Renal cortical epithelial cell (primary cell): ENCODE data around the gene GNAS-AS1. TPM values are rescaled to one million over a fixed set of nuclear protein-coding genes. Genes with fewer than 3 reads are reported as not detected.

Source experiments
- DNase-seq: peaks from one replicate; pipeline ENCODE4 v3.0.0-alpha.2; 2011; ENCODE audit warnings: low read depth
- total RNA-seq: library from RNA; depleted of rRNA; stranded (reverse); fragments of >200 nt; gene quantifications from 2 replicates; pipeline ENCODE4 v1.2.3, GENCODE V29; 2014

GNAS-AS1 gene
- total RNA-seq, 1 donor from 2014 or later: 0.65 TPM

DNA sequence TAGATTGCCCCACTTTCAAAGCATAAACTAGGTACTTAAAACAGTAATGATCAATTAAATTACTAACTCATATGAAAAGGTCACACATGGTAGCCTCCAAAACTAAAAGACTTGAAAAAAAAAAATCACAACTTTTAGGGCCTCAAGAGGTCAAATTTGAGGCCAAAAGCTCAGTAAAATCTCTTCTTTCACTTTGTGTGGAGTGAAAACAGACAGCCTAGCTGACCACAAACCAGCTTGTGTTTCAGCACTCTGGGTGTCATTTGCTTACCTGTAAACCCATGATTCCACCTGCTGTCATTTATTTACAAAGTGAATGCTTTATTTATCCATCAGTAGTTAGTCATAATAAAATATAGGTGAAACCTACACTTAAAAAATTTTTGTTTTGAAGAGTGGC, 35.8 kb upstream of the GNAS-AS1 start:
- DNase-seq: no peak

DNA sequence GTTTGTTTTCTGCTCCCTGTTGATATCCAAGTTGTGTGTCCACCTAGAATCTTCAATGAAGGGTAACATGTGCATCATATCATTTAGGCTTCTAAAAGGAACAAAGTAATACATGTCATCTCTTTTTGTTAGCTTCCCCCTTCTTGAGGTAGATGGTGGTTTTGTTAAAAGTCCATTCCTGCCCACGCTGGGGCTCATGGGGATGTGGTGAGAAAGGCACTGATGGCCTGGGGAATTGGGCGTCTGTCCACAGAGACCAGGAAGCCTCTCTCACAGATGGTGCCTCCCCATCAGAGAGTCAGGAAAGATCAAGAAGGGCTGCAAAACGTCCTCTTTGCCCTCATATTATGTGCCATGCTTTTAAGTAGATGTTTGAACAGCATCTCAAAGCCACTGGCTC, 34.3 kb upstream of the GNAS-AS1 start:
- no peak for DNase-seq

DNA sequence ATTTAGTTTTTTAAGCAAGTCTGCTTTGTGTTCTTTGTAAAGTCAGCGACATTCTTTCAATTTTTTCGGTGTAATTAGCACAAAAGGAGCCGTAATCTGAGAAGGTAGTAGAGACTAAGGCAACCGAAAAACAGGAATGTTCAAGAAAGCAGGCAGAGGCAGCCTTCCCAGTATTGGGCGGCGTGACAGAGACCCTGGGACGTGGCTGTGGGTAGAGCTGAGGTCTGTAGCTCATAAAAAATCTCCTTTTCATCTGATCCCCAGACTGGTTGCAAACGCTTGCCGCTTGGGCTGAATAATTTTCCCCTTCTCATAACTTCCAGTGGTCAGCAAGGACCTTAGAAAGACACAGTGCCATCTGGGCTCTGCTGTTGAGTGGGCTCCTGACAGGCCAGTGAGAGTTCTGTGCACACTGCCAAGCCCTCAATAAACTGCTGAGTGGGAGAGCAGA, 32.6 kb upstream of the GNAS-AS1 start:
- DNase-seq: no peak

DNA sequence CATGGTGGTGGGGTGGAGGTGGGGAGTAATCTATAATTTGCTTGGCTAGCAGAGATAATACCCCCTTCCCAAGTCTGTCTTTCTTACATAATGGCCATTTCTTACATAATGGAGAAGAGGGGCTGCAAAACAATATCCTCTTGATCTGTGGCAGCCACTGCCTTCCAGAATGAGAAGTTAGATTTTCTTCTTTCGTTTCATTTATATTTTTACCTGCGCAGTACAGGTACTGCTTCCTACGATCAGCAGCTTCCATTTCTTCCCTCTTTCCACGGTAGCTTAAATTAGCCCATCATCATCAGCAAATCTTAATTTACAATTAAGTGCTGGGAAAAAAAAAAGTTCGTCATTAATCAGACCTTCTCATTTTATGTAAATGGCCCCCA, 32.0 kb upstream of the GNAS-AS1 start:
- no peak for DNase-seq

DNA sequence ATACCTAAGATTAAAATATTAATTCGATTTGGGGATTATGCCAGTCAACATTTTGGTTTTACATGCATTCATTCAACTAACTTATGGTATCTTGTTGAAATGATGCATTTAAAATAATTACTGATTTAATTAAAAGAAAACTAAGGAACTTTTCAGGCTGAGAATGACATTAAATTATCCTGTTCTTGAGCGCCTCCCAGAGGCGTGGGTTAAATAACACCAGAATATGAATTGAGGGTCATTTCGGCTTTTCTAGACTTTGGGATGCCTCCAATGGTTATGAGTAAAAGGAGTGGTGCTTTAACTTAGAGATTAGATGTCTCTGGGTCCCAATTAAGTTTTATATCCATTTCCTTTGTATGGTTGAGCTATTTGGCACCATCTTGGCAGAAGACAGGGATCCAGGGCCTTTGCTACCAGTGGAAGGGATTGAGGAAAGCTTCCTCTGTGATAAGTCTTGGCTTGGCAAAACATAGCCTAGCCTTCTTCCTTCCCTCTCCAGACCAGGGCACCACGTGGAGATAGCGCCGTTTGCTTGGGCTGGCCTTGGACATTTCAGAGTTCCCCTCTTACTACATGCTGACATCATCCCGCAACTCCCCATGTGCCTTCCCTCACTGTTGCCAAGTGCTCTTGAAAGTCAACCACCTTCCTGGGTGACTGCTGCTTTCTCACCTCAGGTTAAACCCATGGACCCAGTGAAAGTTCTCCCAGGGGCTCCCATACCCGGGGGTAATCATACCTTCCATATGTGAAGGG, 30.5 kb upstream of the GNAS-AS1 start:
- no peak for DNase-seq

DNA sequence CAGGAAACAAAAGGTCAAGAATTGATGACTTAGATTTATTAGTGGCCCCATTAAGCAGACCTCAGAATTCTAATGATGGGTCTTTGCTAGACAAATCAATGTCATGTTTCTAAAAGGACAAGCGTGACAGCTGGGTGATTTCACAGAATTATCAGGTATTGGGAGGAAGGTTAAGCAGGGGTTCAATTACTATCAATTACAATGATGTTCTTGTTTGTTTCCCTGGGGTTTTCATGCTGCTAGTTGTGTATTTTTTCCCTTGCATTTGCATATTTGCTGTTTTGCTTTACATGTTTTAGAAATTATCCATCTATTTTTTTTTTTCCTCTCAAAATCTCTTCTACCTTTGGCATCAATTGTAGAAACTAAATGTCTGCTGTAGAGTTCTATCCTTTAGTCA, 29.7 kb upstream of the GNAS-AS1 start:
- no peak for DNase-seq

DNA sequence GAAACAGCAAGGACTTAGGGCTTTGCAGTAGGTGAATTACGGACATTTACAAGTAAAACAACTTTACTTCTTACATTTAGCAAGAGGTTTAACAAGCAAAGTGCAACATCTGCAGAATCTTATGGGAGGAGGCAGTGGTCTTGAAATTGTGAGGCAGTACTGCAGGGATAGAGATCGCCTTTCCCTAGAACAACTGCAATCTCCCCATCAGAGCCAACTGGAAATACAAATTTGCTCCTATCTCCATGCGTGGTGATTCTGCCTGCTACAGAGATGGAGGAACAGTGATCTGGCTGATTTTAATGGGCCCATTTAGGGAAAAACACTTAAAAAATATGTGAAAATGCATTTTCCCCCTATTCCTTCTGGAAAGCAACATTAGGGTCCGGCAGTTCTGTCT, 27.7 kb upstream of the GNAS-AS1 start:
- DNase-seq: no peak

DNA sequence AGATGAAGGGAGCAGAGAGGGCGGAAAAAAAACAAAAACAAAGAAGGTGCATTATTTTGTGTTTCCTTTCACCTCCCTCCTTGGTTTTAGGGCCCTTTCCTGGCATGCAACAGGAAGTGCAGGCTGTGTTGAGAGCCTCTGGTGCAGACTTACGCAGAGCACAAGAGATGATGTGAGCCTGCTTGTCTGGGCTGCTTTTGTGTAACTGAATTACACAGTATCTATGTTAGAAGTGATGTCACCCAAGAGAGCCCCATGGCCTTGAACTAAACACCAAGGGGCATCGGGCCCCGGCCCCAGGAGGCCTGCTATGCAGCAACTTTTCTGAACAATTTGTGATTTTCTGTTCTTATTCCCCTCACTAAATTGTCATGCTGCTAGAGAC, 27.3 kb upstream of the GNAS-AS1 start:
- no peak for DNase-seq

DNA sequence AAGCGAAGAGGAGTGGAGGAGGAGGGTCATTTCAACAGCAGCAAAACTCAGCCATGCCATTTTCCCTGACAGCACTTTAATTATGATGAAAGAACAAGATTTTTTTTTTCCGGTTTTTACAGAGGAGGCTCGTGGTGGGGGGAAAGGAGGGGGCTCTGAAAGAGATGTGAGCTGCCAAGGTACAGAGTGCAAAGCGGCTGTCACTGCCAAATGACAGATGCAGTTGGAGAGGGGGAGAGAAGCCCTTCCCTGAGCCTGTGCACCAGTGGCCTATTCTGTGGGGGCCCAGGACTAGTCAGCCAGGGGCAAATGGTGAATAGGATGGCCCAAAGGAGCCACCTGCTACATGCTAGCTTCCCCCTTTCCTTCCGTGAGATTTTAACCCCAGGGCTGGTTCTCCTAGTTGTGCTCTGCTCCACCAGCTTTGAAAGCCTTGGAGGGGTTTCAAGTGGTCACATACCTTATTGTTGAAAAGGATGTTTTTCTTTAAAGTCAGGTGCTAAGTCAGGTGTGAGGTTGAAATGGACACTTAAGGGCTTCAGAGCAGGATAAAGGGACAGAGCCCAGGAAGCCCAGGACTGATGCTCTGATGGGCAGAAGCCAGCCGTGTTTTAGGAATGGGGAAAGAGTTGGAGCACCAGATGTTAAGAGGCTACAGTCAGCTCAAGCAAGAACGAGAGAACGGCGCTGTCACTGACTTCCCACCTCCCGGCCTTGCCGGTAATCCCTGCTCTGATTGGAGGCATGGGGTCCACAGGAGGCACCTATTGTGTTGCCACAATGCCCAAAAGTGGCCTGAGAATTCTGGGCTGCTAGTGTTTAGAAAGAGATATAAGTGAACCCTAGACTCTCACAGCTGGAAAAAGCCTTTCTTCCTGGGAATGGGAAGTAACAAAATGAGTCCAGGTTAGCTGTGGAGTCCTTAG, 26.6 kb upstream of the GNAS-AS1 start:
- DNase-seq: no peak

DNA sequence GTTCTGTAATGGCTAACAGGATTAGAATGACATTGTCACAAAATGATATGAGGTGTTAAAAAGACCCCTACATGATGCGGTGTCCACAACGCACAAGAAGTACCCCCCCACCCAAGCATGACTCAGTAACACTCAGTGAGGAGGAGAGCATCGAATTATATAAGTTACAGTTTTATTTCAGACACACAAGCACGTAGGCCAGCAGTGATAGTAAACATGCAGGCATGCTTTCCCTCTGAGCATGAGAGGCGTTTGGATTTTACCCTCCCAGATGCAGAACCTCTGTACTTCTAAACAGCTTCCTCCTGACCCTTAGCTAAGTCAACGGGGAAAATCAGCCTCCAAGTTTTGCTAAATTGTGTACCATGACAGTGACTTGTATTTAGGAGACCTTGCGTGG, 25.7 kb upstream of the GNAS-AS1 start:
- no peak for DNase-seq

DNA sequence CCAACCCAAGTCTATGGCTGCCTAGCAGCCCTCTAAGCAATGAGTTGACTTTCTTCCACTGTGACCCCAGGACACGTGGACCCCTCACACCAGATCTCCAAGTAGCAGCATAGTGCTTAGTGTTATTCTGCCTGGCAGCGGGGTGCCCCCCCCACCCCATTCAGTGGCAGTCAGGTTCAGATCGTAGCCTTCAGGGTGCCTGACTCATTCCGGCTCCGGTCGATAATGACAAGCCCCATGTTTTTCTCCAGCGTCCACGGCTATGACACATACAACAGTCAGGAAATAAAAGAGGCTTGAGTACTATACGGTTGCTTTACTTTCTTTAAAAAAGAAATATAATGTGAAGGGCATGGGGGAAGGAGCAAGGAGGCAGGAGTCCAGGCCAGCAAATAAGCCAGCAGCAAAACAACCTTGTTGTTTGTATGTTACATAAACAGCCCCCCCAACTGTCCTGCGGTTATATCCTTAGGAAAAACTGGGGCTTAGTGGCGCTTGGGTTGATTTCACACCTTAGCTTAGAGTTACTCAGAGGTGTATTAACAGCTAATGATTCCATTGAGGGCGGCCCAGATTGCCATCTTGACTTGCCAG, 24.9 kb upstream of the GNAS-AS1 start:
- peak; percentile 28 for DNase-seq

DNA sequence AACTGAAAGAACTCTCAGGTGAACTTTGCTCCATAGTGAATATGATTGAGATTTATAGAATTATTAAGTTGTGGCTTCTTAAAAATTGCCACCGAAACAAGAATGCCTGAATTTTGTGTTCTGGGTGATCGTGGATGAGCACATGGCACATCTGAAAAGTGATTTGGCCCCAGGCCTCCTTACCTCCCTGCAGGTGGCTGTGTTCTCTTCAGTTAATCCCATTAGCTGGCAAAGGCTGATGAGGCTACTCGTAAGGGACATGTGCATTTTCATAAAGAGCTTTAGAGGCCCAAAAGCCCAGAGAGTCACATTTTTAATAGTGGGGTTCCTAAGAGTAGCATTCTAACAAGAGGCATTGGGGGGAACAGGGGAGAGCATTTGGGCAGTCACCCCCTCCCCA, 24.4 kb upstream of the GNAS-AS1 start:
- no peak for DNase-seq

DNA sequence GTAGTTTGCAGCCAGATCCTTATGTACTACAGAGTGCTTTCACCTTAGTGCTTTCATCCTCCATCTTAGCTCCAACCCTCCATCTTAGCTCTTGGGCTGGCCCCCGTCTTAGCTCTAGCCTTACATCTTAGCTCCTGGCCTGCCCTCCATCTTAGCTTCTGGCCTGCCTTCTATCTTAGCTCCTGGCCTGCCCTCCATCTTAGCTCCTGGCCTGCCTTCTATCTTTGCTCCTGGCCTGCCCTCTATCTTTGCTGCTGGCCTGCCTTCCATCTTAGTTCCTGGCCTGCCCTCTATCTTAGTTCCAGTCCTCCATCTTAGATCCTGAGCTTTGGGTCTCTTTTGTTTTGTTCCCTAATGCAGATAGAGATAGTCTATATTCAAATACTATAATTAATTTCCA, 23.8 kb upstream of the GNAS-AS1 start:
- no peak for DNase-seq

DNA sequence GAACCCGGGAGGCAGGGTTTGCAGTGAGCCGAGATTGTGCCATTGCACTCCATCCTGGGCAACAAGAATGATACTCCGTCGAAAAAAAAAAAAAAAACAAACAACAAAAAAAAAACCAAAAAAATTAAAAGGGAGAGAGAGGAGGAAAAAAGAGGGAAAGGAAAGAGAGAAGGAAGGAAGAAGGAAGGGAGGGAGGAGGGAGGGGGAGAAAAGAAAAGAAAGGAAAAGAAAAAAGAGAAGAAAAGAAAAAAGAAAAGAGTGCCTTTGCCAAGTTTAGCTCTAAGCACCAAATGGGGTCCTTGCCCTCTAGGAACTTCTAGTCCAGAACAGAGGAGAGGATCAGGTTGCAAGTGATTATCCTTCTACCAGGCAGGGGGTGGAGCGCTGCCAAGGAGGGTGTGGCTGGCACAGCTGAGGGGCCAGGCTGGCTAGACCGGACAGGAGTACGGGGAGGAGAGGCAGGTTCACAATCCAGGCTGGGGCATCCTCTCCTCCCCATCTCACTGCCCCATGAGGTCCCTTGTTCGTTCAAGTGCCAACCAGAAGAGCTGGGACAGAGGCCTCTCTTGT, 20.9 kb upstream of the GNAS-AS1 start:
- DNase-seq: no peak

DNA sequence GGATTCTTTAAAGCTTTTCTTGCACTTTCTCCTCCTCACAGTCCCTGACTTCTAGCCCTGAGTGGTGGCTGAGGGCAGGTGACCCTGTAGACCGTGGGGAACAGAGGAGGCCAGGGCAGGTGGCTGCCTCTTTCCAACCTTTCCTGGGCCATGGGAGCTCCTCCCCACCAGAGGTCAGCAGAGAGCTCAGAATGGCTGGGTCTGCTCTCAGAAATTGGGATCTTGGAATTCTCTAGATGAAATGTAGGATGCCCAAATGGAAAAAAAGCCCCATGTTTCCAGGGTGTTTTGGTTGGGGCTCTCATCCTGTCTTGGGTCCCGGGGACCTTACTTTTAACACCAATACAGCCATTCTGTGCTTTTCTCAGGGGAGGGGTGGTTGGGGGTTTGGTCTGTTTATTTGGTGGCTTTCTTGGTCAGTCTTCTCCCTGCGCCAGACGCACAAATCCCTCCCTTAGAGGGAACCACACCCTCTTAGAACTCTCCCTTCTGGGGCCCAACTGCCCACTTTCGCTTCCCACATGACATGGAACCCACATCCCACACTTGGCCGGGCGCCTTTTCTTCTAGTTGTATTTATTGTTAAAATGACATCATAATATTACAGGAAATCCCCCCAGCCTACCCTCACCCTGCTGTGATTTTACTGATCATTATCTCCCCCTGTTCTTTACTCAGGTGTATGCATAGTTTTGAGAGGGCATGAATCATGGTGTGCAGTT, 19.8 kb upstream of the GNAS-AS1 start:
- DNase-seq: peak; percentile 28

DNA sequence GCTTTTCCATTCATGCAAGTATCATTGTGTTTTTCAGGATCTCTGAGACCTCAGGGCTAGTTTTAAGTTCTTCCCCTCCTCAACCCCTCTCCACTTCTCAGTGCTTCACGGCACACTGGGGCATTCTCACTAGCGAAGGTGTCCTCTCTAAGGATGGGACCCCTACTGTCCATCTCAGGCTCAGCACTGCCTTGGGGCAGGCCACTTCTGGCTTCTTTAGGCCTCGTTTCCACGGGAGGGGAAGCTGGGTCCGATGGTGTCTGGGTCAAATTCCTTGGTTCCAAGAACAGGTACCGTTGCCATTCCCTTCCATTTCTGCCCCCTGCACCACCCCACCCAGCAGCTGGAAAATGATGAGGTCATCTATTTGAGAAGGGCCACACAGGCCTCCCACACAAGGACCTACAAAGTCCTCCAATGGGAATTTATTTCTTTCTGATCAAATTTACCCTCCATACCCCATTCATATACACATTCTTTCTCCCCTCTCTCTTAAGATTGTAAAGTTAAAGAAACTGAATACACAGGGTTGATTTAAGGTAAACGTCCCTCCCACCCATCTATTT, 19.0 kb upstream of the GNAS-AS1 start:
- no peak for DNase-seq

DNA sequence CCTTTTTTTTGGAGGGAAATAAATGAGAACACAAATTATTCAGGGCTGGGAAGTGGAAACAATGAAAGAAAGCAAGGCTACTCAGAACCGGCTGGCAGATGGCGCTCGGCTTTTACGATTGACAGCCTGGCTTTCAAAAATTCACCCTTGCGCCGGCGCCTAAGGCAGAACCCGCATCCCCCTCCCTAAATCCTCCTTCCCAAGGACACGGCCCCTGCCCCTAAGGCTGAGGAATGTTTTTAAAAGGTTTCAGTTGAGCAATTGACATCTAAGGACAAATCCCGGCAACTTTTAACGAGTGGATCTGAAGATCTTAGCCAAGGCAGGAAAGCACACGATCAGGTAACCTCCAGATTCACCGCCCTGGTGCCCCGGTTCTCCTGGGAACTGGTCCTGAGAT, 18.1 kb upstream of the GNAS-AS1 start:
- DNase-seq: no peak

DNA sequence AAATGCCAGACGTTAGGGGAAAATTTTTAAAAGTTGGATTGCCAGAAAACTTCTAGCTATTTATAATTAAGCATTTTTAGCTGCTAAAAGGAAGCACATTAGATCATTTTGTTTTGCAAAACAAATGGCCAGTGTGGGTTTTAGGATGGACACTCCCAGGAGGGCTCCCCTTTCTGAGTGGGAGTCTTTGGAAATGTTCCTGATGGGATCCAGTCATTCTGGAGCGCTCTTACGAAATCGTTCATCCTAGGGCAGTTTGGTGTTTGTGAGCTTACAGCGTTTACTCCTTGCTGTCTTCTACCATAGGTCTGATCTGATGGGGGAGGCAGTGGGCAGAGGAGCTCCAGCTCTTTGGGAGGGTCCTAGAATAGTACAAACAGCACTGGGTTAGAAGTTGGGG, 16.5 kb upstream of the GNAS-AS1 start:
- DNase-seq: no peak

DNA sequence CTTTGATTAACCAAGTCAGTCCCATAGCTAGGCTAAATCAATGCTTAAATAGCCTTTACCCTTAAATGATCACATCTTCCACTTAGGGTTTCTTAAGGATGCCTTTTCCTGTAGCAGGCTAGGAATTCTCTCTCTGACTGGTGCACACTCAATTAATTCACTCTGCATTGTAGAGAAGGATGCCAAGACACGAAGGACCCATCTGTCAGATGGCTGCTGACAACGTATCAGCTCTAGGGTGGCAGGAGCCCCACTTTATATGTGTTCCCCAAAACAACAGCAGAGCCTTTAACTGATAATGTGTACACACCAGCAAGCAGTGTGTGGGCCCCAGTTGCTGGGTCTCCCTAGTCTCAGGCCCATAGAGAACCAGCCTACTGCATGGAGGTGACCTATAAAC, 15.1 kb upstream of the GNAS-AS1 start:
- no peak for DNase-seq

DNA sequence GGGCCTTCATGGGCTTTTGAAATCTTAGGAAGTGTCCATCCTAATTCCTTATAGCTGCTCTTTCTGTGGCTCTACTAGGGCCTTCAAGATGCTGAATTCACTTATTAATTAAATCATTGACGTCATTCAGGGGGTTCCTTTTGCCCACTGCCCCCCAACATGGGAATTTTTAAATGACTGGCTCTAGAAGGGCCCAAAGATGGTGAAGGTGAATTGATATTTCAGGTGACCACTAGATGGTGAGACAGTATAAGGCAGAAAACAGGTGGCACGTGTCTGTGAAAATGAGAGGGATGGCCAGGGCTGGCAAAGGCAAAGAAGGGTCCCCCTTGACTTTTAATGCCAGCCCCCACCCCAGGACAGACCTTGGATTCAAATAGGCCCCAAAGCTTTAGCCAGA, 13.6 kb upstream of the GNAS-AS1 start:
- no peak for DNase-seq

DNA sequence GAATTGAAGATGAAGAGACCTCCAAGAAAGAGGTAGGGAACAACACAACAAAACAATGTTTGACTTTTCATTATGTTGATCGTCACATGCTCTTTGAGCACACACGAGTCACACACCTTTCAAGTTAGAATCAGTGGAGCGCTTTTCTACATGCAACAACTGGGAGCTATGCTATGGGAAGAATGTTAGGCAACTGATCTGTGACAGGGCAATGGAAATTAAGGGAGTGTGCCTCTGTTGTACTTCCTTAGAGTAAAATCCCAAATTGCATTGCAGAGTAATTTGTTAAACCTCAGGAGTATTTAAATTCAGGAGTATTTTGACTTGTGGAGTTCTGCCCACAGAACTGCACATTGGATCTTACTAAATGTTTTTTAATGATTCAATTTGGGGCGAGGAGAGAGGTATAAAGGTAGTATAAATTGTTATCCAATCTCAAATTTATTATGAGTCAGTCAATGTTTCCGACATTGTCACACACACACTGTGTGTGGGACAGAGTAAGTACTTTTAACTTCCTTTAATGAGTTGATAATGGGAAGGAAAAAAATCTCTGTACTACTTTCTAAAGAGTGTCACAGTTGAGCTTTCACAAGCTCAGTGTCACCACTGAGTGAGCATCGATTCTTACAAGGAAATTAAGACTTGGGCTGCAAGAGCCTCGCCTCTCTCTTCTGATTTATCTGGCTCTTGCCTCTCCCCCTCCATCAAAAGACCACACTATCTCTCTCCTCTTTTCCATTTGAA, 12.5 kb upstream of the GNAS-AS1 start:
- peak; percentile 6 for DNase-seq
